ENCODE data around the gene BASP1.
"Not testable (repeated sequence)": the region's sequence is repeated elsewhere in the genome, so short reads cannot be mapped to it uniquely, and the experiment has no call there.

- TF ChIP-seq POLR2A, TAF1 (IDR thresholded peaks at IDR 0.05; ENCODE audit: low read depth, low read length): not testable (repeated sequence)
Observed at GRCh38 chr5:17259012-17259411, 41.6 kb downstream of the BASP1 start.
